ENCODE measurements around the gene MDH2. TPM values are rescaled to one million over a fixed set of nuclear protein-coding genes. Genes with fewer than 3 reads are reported as not detected.
"Not testable (repeated sequence)": the region's sequence is repeated elsewhere in the genome, so short reads cannot be mapped to it uniquely, and the experiment has no call there.

The MDH2 gene
- total and polyA plus RNA-seq, 7 donors = 73.1 to 214 (median 90.3) TPM

DNA sequence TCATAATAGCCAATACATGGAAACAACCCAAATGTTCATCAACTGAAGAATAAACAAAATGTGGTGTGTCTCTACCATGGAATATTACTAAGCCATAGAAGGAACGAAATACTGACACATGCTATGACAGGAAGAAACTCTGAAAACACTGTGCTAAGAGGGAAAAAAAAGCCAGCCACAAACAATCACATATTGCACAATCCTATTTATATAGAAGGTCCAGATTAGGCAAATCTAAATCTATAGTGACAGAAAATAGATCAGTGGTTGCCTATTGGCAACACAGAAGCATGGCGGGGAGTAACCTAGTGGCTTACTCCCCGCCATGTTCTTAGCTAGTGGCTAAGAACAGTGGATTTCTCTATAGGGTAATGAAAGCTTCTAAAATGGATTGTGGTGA lies 48.0 kb downstream of the MDH2 start:
- no peak for DNase-seq
- WGBS, 2 donors = 75 to 78% methylated on average over 3 of the region's 3 CpGs
- H3K36me3 ChIP-seq = no peaks in the 10 kb centered on the region
- H3K27me3 ChIP-seq = no peaks in the 10 kb centered on the region
- intact Hi-C loops (cut with DNase I) = no loop called here
- no peaks in the 10 kb centered on the region for H3K9me3 ChIP-seq
- no peaks in the 10 kb centered on the region for H3K4me1 ChIP-seq
- TF ChIP-seq EP300 (IDR thresholded peaks at IDR 0.05) = no peak
- no peak for TF ChIP-seq CTCF (IDR thresholded peaks at IDR 0.05)
- TF ChIP-seq POLR2AphosphoS5 (IDR thresholded peaks at IDR 0.05) = no peak
- TF ChIP-seq POLR2A (IDR thresholded peaks at IDR 0.05) = no peak
- H3K27ac ChIP-seq = no peak overlapping the region
- no peak overlapping the region for H3K4me3 ChIP-seq

DNA sequence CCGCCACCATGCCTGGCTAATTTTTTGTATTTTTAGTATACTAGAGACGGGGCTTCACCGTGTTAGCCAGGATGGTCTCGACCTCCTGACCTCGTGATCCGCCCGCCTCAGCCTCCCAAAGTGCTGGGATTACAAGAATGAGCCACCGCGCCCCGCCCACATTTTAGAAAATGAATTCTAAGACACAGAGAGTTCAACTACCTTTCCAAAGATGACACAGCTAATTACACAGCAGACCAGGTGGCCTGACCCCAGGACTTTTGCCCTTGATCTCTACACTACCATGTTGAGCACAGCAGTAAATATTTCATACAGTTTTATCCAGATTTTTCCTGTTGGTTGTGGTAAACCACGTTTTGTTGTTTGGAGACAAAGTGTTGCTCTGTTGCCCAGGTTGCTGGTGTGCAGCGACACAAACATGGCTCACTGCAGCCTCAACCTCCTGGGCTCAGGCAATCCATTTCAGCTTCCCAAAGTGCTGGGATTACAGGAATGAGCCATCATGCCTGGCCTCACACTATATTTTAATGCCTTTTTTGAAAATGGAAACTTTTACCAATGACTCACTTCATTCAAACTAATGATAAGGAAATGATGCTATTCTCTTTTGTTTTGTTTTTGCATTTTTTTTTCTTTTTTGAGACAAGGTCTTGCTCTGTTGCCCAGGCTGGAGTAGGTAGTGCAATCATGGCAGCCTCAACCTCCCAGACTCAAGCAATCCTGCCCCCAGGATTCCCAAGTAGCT lies 54.0 kb downstream of the MDH2 start:
- H3K27ac ChIP-seq; H3K36me3 ChIP-seq; H3K27me3 ChIP-seq; H3K9me3 ChIP-seq; H3K4me1 ChIP-seq; DNase-seq; intact Hi-C loops (cut with DNase I); H3K4me3 ChIP-seq: not testable (repeated sequence)
- WGBS, 2 donors = 87% methylated on average over 12 of the region's 12 CpGs

GRCh38 chr7:76103788-76104187 lies 55.9 kb downstream of the MDH2 start:
- H3K4me1 ChIP-seq; H3K9me3 ChIP-seq; H3K27ac ChIP-seq; H3K36me3 ChIP-seq; H3K4me3 ChIP-seq; DNase-seq; intact Hi-C loops (cut with DNase I); H3K27me3 ChIP-seq: not testable (repeated sequence)
- WGBS, 2 donors = 94 to 99% methylated on average over 2 of the region's 2 CpGs

GRCh38 chr7:76106130-76106529 lies 58.2 kb downstream of the MDH2 start:
- intact Hi-C loops (cut with DNase I); H3K27me3 ChIP-seq; DNase-seq; H3K4me1 ChIP-seq; H3K36me3 ChIP-seq; H3K27ac ChIP-seq; H3K4me3 ChIP-seq; H3K9me3 ChIP-seq: not testable (repeated sequence)
- WGBS, 2 donors = 66 to 88% methylated on average over 6 of the region's 6 CpGs

DNA sequence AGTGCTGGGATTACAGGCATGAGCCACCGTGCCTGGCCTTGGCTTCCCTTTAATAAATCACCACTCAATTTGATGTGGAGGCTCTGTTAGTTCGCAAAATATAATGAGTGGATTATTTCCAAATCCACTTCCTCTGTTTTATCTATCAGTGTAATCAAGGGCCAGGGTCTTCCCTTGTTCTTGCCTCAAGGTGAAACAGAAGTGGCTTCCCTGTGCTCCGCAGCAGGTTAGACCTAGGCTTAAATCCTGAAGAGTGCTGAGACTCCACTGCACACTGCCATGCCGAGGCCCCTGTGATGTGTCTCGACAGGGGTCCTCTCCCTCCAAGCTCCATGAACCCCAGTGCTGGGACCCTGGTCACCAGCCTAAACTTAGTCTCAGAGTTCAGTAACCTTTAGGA lies 59.0 kb downstream of the MDH2 start:
- Histone ChIP-seq H3K27me3 (no peaks in the 10 kb centered on the region), H3K4me3 (no peak overlapping the region), H3K36me3 (no peaks in the 10 kb centered on the region), H3K27ac (no peak overlapping the region), H3K4me1 (peaks cover 0 to 7% (median 3%) of the 10 kb centered on the region in 4 donors), H3K9me3 (no peaks in the 10 kb centered on the region)
- TF ChIP-seq POLR2A (IDR thresholded peaks at IDR 0.05) (no peak), POLR2AphosphoS5 (IDR thresholded peaks at IDR 0.05) (no peak), EP300 (IDR thresholded peaks at IDR 0.05) (no peak), CTCF (IDR thresholded peaks at IDR 0.05) (no peak)
- 83 to 86% methylated on average over 5 of the region's 5 CpGs for WGBS, 2 donors
- no peak for DNase-seq
- intact Hi-C loops (cut with DNase I) = no loop called here

- Histone ChIP-seq H3K36me3 (no peaks in the 10 kb centered on the region), H3K9me3 (no peaks in the 10 kb centered on the region), H3K27ac (peak overlapping the region in 3 of 4 donors; percentile 53 to 69 (median 60)), H3K4me3 (peak overlapping the region in 1 of 4 donors; percentile 4), H3K27me3 (no peaks in the 10 kb centered on the region), H3K4me1 (peaks cover 0 to 7% (median 3%) of the 10 kb centered on the region in 4 donors)
- TF ChIP-seq CTCF (IDR thresholded peaks at IDR 0.05) = no peak
- peak; percentile 70 for DNase-seq
- 13 to 49% methylated on average over 11 of the region's 11 CpGs for WGBS, 2 donors
- intact Hi-C loops (cut with DNase I) = no loop called here
Measured at GRCh38 chr7:76108540-76109233, 60.8 kb downstream of the MDH2 start.

- H3K36me3 ChIP-seq; H3K27me3 ChIP-seq; H3K4me3 ChIP-seq; intact Hi-C loops (cut with DNase I); DNase-seq; H3K9me3 ChIP-seq; H3K4me1 ChIP-seq; H3K27ac ChIP-seq: not testable (repeated sequence)
- 92 to 93% methylated on average over 9 of the region's 9 CpGs for WGBS, 2 donors
Measured at GRCh38 chr7:76113042-76113630, 65.2 kb downstream of the MDH2 start.

GRCh38 chr7:76114742-76115141 lies 66.8 kb downstream of the MDH2 start:
- intact Hi-C loops (cut with DNase I); DNase-seq; H3K36me3 ChIP-seq; H3K27me3 ChIP-seq; H3K27ac ChIP-seq; H3K9me3 ChIP-seq; H3K4me3 ChIP-seq; H3K4me1 ChIP-seq: not testable (repeated sequence)
- WGBS, 2 donors = 94 to 95% methylated on average over 1 of the region's 1 CpG
